HG03025 (cell line): Measurements from ENCODE around the gene DNPH1.

ENCODE experiments used
- ATAC-seq: cut with Tn5 transposase; IDR thresholded peaks from one replicate; pipeline ENCODE4 v1.9.1; 2021; ENCODE audit warnings: mild to moderate bottlenecking, moderate library complexity; ENCODE audit not compliant: unreplicated experiment, low FRiP score

DNPH1 gene

GRCh38 chr6:43247114-43247999 lies 18.1 kb upstream of the DNPH1 start:
- peak; percentile 81 for ATAC-seq

- ATAC-seq = peak; percentile 44
These were observed 17.2 kb upstream of the DNPH1 start for GRCh38 chr6:43246301-43247113.

GRCh38 chr6:43243664-43244321 lies 14.5 kb upstream of the DNPH1 start:
- ATAC-seq = no peak

- ATAC-seq = no peak
These were observed 13.8 kb upstream of the DNPH1 start, which contains the start of gene TTBK1 for GRCh38 chr6:43242908-43243663. Gene TTBK1, plus strand, starts transcription at chr6:43243481. Its CDS starts 3,180 bp downstream, at chr6:43246661.

- ATAC-seq = no peak
These were observed 12.2 kb upstream of the DNPH1 start for GRCh38 chr6:43241446-43241845.

- ATAC-seq = no peak
These were observed 11.7 kb upstream of the DNPH1 start for GRCh38 chr6:43240950-43241349.

- ATAC-seq = no peak
These were observed 9.8 kb upstream of the DNPH1 start for GRCh38 chr6:43239054-43239453.

- ATAC-seq = no peak
These were observed 6.6 kb upstream of the DNPH1 start for GRCh38 chr6:43235841-43236240.

- ATAC-seq = no peak
These were observed 2.6 kb upstream of the DNPH1 start for GRCh38 chr6:43231735-43232450.

GRCh38 chr6:43231053-43231452 lies 1.8 kb upstream of the DNPH1 start:
- ATAC-seq = no peak

GRCh38 chr6:43229803-43230620 lies 731 bp upstream of the DNPH1 start:
- ATAC-seq = no peak

- ATAC-seq = no peak
These were observed 3.0 kb downstream of the DNPH1 start for GRCh38 chr6:43226192-43226851.

- ATAC-seq = no peak
These were observed 6.1 kb downstream of the DNPH1 start for GRCh38 chr6:43223175-43223574.

GRCh38 chr6:43222418-43223059 lies 6.7 kb downstream of the DNPH1 start:
- ATAC-seq = no peak

GRCh38 chr6:43221046-43221972 lies 8.0 kb downstream of the DNPH1 start:
- ATAC-seq = no peak

- ATAC-seq = no peak
These were observed 8.8 kb downstream of the DNPH1 start for GRCh38 chr6:43220439-43220951.
